ENCODE data around the gene CILP2.

CILP2 gene

GRCh38 chr19:19506592-19506991, 31.5 kb upstream of the CILP2 start:
- no peak for DNase-seq

GRCh38 chr19:19507354-19507753, 30.7 kb upstream of the CILP2 start:
- DNase-seq: no peak

DNA sequence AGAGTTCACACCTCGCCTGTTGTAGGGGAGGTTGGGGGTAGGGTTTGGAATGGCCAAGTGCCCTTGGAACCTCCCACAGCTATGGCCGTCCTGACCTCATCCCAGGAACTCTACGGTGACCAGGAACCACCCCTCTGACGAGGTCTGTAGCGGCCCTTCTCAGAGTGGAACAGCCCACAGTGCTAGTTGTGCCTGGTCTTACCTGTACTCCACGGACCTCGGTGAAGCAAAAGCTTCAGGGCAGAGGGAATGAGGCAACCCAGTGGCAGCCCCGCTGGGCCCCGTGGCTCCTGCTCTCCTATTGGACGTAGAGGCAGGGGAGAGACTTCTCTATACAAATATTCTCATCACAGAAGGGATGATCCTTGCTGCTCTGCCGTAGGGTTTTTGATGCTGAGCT, 29.8 kb upstream of the CILP2 start:
- no peak for DNase-seq

GRCh38 chr19:19510432-19510831, 27.6 kb upstream of the CILP2 start:
- no peak for DNase-seq

DNA sequence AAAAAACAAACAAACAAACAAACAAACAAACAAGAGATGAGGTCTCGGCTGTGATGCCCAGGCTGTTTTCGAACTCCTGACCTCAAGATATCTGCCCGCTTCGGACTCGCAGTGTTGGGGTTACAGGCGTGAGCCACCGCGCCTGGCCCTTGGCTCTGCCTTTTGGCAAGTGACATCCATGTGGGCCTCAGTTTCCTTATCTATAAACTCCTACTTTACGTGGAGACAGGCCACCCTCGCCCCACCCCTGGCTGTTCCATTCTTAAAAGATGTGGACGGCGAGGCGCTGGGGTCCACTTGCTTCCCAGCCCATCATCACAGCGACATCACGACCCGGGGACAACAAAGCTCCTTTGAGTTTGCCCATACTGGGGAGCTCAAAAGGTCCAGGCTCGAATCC, 24.4 kb upstream of the CILP2 start:
- DNase-seq: no peak

GRCh38 chr19:19514215-19514657, 23.8 kb upstream of the CILP2 start:
- no peak for DNase-seq

DNA sequence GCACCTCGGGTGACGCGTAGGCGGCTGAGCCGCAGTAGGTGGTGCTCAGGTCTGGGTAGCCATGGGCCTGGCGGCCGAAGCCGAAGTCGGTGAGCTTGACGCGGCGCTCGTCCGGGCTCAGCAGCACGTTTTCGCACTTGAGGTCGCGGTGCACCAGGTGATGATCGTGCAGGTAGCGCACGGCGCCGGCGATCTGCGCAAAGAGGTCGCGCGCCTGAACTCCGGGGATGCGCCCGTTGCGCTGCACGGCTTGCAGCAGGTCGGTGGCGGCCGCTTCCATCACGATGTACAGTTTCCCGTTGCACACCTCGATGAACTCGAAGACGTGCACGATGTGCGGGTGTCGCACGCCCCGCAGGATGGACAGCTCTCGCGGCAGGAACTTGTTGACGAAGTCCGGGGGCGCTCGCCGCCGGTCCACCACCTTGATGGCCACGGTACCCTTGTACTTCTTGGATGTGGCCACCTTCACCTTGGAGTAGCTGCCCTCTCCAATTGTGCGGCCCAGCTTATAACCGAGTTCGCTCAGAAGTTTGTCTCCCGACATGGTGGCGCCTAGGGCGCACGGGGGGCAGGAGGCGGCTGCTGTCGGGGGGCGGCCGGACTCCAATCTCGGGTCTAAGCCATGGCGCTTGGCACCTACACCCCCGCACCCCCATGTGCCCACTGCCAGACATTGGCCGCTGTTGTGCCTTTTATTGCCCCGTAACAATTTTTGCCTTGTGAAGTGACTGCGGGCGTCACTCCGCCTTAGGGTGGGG, 23.0 kb upstream of the CILP2 start, which contains the start of gene TSSK6:
Gene TSSK6, minus strand, starts transcription at position 668 of the 761 bp plus-strand sequence. Its CDS starts 121 bp downstream, at position 547.
- no peak for DNase-seq

DNA sequence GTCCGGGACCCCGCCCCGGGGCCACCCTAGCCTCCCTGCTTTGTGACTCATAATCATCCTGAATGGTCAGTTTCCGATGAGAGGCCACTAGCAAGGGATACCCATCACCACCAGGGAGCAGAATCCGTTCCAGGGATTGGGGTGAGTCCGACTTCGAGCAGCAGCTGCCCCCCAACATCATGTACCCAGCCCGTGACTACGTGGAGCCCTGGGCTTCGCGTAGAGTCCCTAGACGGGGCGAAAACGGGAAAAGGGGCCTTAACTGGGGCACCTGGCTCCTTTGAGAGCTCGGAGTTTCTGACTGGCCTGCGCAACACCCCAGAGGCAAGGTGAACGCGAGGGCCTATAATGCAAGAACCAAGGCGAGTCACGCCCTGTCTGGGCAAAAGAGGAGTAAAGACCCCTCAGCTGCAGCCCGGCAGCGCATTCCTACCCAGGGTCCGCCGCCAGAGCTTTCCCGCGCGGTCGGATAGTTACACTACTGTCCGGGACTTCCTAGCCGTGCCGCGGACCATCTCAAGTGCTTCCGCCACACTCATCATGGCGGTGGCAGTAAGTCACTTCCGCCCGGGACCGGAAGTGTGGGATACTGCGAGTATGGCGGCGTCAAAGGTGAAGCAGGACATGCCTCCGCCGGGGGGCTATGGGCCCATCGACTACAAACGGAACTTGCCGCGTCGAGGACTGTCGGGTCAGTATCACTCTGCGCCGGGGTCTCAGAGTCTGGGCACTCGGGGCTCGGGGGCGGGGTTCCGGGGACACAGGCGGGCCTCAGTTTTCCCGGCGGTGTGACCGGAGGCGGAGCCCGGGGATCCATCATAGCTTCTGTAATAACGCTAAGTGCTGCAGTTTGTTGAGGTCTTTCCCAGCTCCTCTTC, 22.2 kb upstream of the CILP2 start, which contains the start of gene NDUFA13:
Gene NDUFA13, plus strand, starts transcription at position 584 of the 878 bp plus-strand sequence. Its CDS starts 14 bp downstream, at position 598.
- peak; percentile 69 for DNase-seq

- DNase-seq: no peak
These were observed 20.8 kb upstream of the CILP2 start for GRCh38 chr19:19517235-19517619.

GRCh38 chr19:19520989-19521388, 17.1 kb upstream of the CILP2 start:
- no peak for DNase-seq

- DNase-seq: no peak
These were observed 14.9 kb upstream of the CILP2 start for GRCh38 chr19:19523177-19523576.

DNA sequence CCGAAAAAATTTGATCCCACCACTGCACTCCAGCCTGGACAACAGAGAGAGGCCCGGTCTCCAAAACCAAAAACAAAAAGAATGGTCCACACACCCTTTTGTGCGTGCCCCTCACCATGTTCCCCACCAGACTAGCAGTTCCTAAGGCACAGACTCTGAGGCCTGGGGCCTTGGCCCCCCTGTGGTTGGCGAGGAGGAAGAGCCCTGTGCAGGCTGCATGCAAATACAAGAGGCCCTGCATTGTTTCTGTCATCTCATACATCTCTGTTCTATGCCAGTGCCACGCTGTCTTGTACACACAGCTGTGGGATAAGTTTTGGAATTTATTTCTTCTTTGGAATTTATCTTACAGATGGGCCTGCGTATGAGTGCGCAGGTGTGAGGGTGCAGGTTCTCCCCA, 14.0 kb upstream of the CILP2 start:
- DNase-seq: no peak

DNA sequence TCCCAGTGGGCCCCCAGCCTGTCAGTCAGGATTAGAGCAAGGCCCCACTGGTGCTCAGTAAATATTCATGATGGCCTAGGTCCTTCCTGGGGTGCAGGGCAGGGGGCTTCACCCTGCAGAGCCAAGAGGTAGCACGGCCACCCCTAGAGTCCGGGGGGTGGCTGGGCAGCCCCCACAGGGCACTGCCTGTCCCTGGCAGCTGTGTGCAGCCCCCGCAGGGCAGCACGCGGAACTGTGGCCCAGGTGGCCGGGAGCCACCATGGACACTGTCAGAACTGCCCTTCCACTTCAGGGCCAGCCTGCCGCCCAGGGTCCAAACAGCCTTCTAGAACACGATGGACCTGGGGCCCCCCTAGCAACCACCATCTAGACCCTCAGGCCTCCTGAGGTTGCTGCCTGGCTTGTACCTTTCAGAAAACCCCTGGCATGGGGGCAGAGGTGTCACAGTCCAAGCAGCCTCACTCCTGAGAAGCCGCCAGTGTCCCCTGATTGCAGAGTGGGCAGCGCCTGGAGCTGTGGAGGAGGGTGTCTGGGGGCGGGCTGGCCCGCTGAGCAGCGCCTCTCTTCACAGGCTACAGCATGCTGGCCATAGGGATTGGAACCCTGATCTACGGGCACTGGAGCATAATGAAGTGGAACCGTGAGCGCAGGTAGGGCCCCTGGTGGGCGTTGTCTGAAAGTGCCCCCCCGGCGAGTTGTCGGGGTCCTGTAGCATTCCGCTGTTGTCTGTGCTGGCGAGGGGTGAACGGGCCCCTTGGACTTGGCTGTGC, 12.3 kb upstream of the CILP2 start:
- DNase-seq: no peak

GRCh38 chr19:19526581-19527370, 11.3 kb upstream of the CILP2 start:
- no peak for DNase-seq

DNA sequence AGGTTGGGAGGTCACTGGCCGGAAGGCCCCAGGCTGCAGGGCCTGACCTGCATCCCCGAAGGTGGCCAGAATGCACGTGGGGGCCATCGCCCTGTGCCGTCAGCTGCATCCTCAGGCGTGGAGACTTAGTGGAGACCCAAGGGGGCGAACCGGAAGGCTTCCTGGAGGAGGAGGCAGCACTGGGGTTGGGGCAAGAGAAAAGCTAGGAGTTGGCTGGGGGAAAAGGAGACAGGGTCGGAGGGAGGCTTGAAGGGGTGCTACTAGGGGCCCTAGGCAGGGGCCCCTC, 10.8 kb upstream of the CILP2 start:
- DNase-seq: no peak

GRCh38 chr19:19527674-19528625, 10.1 kb upstream of the CILP2 start:
- no peak for DNase-seq

DNA sequence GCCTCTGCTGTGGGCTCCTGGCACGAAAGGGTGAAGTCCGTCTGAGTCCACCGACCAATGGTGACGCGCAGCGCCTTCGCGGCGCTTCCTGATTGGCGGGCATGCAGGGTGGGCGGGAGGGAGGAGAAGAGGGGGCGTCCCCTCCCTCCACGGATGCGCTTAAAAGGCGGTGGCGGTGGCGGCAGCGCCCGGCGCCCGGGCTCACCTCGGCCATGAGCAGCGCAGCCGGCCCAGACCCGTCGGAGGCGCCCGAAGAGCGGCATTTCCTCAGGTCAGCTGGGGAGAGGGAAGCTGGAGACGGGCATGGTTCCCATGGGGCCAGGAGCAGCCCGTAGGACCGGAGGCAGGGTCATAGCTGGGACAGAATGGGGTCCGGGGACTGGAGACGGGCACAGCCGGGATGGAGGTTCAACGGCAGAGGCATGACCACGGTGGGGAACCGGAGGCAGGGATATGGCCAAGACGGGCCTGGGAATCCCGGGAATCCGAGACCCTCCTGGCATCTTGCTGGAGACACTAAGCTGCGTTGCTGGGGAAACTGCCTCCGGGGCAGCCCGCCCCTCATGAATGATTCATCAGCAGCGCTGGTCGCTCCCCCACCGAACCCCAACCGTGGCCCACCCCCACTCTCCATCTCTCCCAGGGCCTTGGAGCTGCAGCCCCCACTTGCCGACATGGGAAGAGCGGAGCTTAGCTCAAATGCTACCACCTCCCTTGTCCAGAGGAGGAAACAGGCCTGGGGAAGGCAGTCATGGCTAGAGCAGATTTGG, 9.2 kb upstream of the CILP2 start, which contains the start of gene YJEFN3:
Gene YJEFN3, plus strand, starts transcription at position 191 of the 770 bp plus-strand sequence. Its CDS starts 22 bp downstream, at position 213.
- no peak for DNase-seq

DNA sequence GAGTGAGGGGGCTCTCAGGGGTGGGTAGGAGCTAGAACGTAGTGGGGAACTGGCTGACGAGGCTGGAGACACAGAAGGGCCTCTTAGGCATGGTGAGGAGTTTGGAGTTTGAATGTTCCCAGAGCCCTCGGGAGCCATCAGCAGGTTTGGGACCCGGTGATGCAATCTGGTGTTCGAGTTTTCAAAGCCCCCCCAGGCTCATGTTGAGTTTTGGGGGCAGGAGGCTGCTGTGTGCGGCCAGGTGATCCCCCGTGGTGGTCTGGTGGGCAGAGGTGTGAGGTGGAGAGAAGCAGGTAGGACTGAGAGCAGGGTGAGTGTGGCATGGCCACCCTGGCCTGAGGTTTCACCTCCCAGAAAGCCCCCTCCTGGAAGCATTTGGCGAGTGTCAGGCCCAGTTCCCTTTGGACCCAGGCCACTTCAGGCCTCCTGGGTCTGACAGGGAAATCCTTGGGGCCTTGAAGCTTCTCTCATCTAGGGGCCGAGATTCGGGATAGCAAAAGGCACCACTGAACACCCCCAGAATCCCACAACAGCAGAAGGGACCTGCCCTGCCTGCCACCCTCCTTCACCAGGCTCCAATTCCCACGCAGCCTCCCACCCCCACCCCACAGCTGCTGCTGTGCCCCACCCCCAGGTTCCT, 8.2 kb upstream of the CILP2 start:
- DNase-seq: no peak

GRCh38 chr19:19530423-19530804, 7.7 kb upstream of the CILP2 start:
- no peak for DNase-seq

GRCh38 chr19:19530889-19531288, 7.2 kb upstream of the CILP2 start:
- no peak for DNase-seq
